ENCODE data around the gene CNTN2. TPM values are rescaled to one million over a fixed set of nuclear protein-coding genes. Genes with fewer than 3 reads are reported as not detected.

CNTN2 gene
- total RNA-seq, 1 donor = not detected

DNA sequence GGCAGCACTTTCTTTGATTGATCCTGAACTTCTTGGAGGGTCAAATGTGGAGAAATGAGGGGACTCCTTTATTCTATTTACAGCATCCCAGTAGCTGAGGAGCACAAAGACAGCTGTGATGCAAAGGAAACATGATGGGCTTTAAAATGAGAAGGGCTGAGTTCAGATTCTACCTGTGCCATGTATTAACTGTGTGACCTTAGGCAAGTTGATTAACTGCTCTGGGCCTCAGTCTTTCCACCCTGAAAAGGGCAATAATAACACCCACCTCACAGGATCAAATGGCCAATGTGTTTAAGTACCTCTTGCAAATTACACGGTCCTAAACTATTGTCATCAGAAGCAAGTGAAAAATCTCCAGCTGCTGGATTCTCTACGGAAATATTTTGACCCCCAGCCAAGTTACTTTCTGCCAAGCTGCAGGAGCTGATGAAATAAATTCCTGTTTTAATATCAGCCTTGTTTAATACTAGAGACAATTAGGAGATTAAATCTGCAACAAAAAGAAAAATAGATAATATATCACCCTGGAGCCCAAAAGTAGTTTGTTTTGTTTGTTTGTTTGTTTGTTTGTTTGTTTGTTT, 25.5 kb downstream of the CNTN2 start:
- H3K4me3 ChIP-seq (ENCODE audit: low read depth, low read length) = no peak overlapping the region
- TF ChIP-seq, protein P1, sequence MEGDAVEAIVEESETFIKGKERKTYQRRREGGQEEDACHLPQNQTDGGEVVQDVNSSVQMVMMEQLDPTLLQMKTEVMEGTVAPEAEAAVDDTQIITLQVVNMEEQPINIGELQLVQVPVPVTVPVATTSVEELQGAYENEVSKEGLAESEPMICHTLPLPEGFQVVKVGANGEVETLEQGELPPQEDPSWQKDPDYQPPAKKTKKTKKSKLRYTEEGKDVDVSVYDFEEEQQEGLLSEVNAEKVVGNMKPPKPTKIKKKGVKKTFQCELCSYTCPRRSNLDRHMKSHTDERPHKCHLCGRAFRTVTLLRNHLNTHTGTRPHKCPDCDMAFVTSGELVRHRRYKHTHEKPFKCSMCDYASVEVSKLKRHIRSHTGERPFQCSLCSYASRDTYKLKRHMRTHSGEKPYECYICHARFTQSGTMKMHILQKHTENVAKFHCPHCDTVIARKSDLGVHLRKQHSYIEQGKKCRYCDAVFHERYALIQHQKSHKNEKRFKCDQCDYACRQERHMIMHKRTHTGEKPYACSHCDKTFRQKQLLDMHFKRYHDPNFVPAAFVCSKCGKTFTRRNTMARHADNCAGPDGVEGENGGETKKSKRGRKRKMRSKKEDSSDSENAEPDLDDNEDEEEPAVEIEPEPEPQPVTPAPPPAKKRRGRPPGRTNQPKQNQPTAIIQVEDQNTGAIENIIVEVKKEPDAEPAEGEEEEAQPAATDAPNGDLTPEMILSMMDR (IDR thresholded peaks at IDR 0.05; ENCODE audit: insufficient read depth, low read depth, low read length) = no peak
- no peak for DNase-seq (ENCODE audit: low read depth)

GRCh38 chr1:205069371-205070125, 26.5 kb downstream of the CNTN2 start:
- H3K4me3 ChIP-seq (ENCODE audit: low read depth, low read length) = no peak overlapping the region
- TF ChIP-seq, protein P1 (IDR thresholded peaks at IDR 0.05; ENCODE audit: insufficient read depth, low read depth, low read length) = no peak
- DNase-seq (ENCODE audit: low read depth) = no peak

DNA sequence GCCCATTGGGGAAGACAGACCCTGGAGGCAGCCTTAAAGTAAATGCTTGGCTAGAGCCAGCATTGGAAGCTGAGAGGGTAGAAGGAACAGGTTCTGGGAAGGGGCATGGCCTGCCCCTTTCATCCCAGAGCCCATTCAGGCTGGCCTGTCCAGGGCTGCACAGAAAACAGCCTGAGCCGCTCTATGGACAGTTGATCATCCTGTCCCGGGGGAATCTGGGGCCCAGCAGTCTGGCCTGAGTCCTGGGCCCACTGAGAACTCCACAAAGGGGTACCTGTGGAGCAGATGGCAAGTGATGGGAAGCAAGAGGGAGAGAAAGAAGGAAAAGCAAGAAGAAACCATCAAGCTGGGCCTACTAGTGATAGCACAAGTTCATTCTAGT, 28.0 kb downstream of the CNTN2 start:
- TF ChIP-seq, protein P1 (IDR thresholded peaks at IDR 0.05; ENCODE audit: insufficient read depth, low read depth, low read length) = no peak
- DNase-seq (ENCODE audit: low read depth) = no peak
- no peak overlapping the region for H3K4me3 ChIP-seq (ENCODE audit: low read depth, low read length)

GRCh38 chr1:205071801-205072200, 28.8 kb downstream of the CNTN2 start:
- TF ChIP-seq, protein P1 (IDR thresholded peaks at IDR 0.05; ENCODE audit: insufficient read depth, low read depth, low read length) = no peak

GRCh38 chr1:205072286-205072685, 29.3 kb downstream of the CNTN2 start:
- TF ChIP-seq, protein P1 (IDR thresholded peaks at IDR 0.05; ENCODE audit: insufficient read depth, low read depth, low read length) = no peak
- H3K4me3 ChIP-seq (ENCODE audit: low read depth, low read length) = no peak overlapping the region
- DNase-seq (ENCODE audit: low read depth) = no peak

More at GRCh38 chr1:205071801-205072200, 28.8 kb downstream of the CNTN2 start:
- H3K4me3 ChIP-seq (ENCODE audit: low read depth, low read length) = no peak overlapping the region
- no peak for DNase-seq (ENCODE audit: low read depth)

DNA sequence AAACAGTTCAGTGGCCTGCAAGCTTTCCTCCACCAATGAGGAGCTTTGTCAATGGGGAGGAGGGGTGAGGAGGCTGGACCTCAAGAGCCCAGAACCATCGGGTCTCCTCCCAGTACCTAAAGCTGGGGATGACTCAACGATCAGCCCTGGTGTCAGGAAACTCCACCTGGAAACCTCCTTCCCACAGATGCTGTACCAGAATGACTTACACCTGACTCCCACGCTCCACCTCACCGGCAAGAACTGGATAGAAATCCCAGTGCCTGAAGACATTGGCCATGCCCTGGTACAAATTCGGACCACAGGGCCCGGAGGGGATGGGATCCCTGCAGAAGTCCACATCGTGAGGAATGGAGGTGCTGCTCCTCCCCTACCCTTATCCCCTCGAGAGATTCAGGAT, 29.9 kb downstream of the CNTN2 start:
- no peak for DNase-seq (ENCODE audit: low read depth)
- TF ChIP-seq, protein P1 (IDR thresholded peaks at IDR 0.05; ENCODE audit: insufficient read depth, low read depth, low read length) = no peak
- H3K4me3 ChIP-seq (ENCODE audit: low read depth, low read length) = no peak overlapping the region

All from fibroblast of villous mesenchyme (primary cell).